ENCODE measurements around the gene TIAM1. TPM values are rescaled to one million over a fixed set of nuclear protein-coding genes. Genes with fewer than 3 reads are reported as not detected.

The TIAM1 gene
- total RNA-seq, 1 experiment from 2014 or later = 3.7 TPM

DNA sequence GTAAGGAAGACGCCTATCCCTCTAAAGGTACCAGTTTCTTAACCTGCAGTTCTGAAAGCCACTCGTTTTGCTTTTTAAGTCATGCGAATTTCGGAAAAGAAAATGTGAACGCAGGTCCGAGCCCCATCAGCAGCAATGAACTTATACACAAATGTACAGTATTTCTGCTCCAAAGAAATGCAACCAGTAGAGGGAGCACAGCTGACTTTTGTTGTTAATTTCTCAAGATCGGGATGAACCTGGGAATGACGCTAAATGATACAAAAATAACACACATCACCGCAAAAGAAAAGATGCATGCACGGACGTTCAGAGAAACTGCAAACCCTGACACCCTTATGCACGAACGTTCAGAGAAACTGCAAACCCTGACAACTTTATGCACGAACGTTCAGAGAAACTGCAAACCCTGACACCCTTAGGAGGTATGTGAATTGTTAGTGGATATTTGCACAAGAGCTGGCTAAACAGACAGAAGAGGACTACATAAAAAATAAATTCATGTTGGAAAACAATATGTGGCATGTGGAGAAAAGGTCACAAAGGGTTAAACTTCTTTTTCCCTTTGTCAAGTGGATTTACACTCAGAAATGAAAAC lies 3.5 kb upstream of the TIAM1 start:
- in situ Hi-C loops (cut with HindIII; ENCODE audit: low pct_unique_long_range_greater_than_20kb, low sequenced_read_pairs) = no loop called here
- no TSS peak for BruUV-seq (replicated peaks)
- peak overlapping the region in 1 of 2 experiments; percentile 40; a peak in 2 of 4 replicates for H3K4me3 ChIP-seq (ENCODE audit: low read depth in 2 of 2, low read length in 2 of 2)

DNA sequence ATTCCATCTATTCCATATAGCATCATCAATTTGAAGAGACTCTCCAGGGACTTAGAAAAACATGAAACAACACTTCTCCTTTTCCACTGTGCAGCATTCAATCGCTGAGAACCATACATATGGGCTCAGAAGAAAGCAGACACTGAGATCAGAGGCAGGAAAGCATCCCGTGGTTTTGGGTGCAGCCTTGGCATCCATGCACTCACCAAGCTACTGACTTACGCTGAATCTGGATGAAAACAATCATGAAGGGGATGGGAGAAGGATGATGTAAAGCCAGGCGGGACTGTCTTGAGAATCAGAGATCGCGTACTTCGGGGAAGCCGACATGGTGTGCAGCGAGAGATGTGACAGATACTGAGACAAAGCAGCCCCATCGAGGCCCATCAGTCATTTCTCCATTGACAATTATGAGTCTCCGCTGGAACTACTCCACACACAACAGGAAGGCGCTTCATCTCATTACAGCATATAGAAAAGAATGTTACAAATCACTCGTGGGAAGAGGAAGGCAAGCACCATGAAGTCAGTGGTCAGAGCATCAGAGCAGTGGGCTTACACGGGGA lies 2.3 kb upstream of the TIAM1 start:
- CTCF ChIA-PET = no interaction called here
- Histone ChIP-seq H3K27me3 (ENCODE audit: control insufficient read depth, insufficient read depth, low read length) (peaks cover 6% of the 10 kb centered on the region; the same call in 1 of the 2 replicates), H3K4me3 (ENCODE audit: low read depth in 2 of 2, low read length in 2 of 2) (no peak overlapping the region), H3K36me3 (ENCODE audit: control insufficient read depth, insufficient read depth, low read length) (no peaks in the 10 kb centered on the region), H3K4me1 (ENCODE audit: control insufficient read depth, insufficient read depth, low read length) (no peaks in the 10 kb centered on the region), H3K9me3 (ENCODE audit: control insufficient read depth, insufficient read depth, low read depth, low read length) (no peaks in the 10 kb centered on the region), H3K27ac (ENCODE audit: low read length) (no peak overlapping the region)
- in situ Hi-C loops (cut with HindIII; ENCODE audit: low pct_unique_long_range_greater_than_20kb, low sequenced_read_pairs) (no loop called here), intact Hi-C loops (cut with micrococcal nuclease; ENCODE audit: unreplicated experiment) (loop anchor here (2.0 kb wide), 1 partner anchor 234 kb away; no protein-coding TSS in a partner anchor)
- DNase-seq (ENCODE audit: low read depth, low spot score) (no peak), ATAC-seq (no peak)
- POLR2A ChIA-PET = no interaction called here
- BruUV-seq (replicated peaks) = no TSS peak
- TF ChIP-seq TCF7L2 (IDR thresholded peaks at IDR 0.05; ENCODE audit: low read depth, low read length) (no peak), CTCF (IDR thresholded peaks at IDR 0.05) (no peak), SIN3A (IDR thresholded peaks at IDR 0.05; ENCODE audit: borderline replicate concordance, insufficient read depth, low read depth, low read length) (no peak), POLR2AphosphoS5 (IDR thresholded peaks at IDR 0.05; ENCODE audit: low read depth, low read length) (no peak)
- TF ChIP-seq, protein P1, sequence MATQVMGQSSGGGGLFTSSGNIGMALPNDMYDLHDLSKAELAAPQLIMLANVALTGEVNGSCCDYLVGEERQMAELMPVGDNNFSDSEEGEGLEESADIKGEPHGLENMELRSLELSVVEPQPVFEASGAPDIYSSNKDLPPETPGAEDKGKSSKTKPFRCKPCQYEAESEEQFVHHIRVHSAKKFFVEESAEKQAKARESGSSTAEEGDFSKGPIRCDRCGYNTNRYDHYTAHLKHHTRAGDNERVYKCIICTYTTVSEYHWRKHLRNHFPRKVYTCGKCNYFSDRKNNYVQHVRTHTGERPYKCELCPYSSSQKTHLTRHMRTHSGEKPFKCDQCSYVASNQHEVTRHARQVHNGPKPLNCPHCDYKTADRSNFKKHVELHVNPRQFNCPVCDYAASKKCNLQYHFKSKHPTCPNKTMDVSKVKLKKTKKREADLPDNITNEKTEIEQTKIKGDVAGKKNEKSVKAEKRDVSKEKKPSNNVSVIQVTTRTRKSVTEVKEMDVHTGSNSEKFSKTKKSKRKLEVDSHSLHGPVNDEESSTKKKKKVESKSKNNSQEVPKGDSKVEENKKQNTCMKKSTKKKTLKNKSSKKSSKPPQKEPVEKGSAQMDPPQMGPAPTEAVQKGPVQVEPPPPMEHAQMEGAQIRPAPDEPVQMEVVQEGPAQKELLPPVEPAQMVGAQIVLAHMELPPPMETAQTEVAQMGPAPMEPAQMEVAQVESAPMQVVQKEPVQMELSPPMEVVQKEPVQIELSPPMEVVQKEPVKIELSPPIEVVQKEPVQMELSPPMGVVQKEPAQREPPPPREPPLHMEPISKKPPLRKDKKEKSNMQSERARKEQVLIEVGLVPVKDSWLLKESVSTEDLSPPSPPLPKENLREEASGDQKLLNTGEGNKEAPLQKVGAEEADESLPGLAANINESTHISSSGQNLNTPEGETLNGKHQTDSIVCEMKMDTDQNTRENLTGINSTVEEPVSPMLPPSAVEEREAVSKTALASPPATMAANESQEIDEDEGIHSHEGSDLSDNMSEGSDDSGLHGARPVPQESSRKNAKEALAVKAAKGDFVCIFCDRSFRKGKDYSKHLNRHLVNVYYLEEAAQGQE (IDR thresholded peaks at IDR 0.05; ENCODE audit: insufficient read depth in 1 of 2, low read depth in 2 of 2, low read length in 1 of 2) = no peak

More for the DNA sequence above, 3.5 kb upstream of the TIAM1 start:
- Histone ChIP-seq H3K27me3 (ENCODE audit: control insufficient read depth, insufficient read depth, low read length) (peaks cover 4% of the 10 kb centered on the region; the same call in 1 of the 2 replicates), H3K4me1 (ENCODE audit: control insufficient read depth, insufficient read depth, low read length) (no peaks in the 10 kb centered on the region), H3K27ac (ENCODE audit: low read length) (no peak overlapping the region), H3K9me3 (ENCODE audit: control insufficient read depth, insufficient read depth, low read depth, low read length) (no peaks in the 10 kb centered on the region), H3K36me3 (ENCODE audit: control insufficient read depth, insufficient read depth, low read length) (no peaks in the 10 kb centered on the region)
- no peak for DNase-seq (ENCODE audit: low read depth, low spot score)
- ATAC-seq = peak; percentile 64; the same call in 1 of the 2 replicates
- no peak for TF ChIP-seq SIN3A (IDR thresholded peaks at IDR 0.05; ENCODE audit: borderline replicate concordance, insufficient read depth, low read depth, low read length)
- TF ChIP-seq POLR2AphosphoS5 (IDR thresholded peaks at IDR 0.05; ENCODE audit: low read depth, low read length) = no peak
- TF ChIP-seq TCF7L2 (IDR thresholded peaks at IDR 0.05; ENCODE audit: low read depth, low read length) = no peak
- TF ChIP-seq CTCF (IDR thresholded peaks at IDR 0.05) = peak; percentile 77
- TF ChIP-seq, protein P1 (IDR thresholded peaks at IDR 0.05; ENCODE audit: insufficient read depth in 1 of 2, low read depth in 2 of 2, low read length in 1 of 2) = no peak
- ChIA-PET POLR2A (no interaction called here), CTCF (interaction anchor here (0.6 to 1.4 kb wide), 3 partner anchors 68 to 233 kb away, joined by 3 to 6 read pairs (median 4); no protein-coding TSS in a partner anchor)
- intact Hi-C loops (cut with micrococcal nuclease; ENCODE audit: unreplicated experiment) = loop anchor here (2.0 kb wide), 1 partner anchor 233 kb away; no protein-coding TSS in a partner anchor
